Left hindlimb (tissue), 1 donor: ENCODE data around the gene DHPS.

Source experiments
- DNase-seq: peaks from one replicate; pipeline ENCODE4 v3.0.0-alpha.2; 2018

DHPS gene

DNA sequence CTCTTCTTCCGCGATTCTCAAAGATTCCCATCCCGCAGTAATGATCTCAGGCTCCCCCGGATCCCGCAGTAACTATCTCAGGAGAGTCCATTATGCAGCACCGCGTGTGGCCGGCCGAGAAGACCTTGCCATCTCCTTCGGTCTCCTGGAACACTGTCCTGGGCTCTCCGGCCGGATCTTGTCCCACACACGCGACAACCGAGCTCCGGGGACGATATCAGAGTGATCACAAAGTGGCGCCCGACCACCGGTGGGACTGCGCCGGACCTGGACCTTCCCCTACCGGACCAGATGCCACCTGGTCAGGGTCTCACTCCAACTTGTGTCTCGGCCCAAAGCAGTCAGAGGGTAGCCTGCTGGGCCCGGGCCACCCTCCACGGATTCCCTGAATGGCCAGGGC, 39.2 kb downstream of the DHPS start:
- DNase-seq = no peak

DNA sequence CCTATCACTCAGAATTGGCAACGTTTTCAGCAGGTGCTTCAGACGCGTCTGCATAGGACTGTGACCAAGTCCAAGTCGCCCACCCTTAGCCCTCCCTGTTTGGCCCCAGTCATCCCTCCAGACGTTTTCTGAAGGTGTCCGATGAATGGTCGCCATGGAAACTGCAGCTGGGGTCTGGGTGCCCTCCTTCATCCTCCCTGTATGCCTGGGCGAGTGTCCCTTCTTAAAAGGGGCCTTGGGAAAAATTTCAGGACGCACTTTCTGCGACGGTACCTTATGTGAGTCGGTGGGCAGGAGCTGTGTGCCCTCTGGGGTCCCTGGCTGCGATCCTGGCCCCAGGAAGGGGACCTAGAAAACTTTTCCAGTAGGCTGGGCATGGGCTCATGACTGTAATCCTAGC, 40.2 kb downstream of the DHPS start:
- no peak for DNase-seq

DNA sequence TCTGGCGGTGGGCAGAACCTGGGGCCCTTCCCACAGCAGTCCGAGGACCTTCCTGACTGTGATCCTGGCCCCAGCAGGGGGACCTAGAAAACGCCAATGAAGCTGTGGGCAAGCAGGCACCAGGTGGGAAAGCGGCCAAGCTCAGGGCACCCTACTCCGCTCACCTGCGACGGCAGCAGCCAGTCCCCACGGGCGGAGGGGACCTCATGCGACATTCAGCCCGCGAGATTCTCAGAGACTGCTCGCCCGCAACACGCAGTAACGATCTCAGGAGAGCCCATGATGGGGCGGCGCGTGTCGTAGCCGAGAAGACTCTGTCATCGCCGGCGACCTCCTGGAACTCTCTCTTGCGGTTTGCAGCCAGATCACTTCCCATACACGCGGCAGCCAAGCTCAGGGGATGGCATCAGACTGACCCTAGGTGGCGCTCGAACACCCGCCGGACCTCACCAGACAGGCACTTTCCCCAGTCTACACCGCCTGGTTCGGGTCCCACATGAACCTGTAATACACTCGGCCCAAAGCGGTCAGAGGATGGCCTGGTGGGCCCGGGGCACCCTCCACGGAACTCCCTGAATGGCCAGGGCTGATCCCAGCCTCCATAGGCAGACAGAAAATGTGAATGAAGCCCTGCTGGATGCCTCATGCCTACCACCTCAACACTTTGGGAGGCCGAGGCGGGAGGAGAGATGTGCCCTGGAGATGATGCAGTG, 41.6 kb downstream of the DHPS start:
- peak; percentile 79 for DNase-seq

DNA sequence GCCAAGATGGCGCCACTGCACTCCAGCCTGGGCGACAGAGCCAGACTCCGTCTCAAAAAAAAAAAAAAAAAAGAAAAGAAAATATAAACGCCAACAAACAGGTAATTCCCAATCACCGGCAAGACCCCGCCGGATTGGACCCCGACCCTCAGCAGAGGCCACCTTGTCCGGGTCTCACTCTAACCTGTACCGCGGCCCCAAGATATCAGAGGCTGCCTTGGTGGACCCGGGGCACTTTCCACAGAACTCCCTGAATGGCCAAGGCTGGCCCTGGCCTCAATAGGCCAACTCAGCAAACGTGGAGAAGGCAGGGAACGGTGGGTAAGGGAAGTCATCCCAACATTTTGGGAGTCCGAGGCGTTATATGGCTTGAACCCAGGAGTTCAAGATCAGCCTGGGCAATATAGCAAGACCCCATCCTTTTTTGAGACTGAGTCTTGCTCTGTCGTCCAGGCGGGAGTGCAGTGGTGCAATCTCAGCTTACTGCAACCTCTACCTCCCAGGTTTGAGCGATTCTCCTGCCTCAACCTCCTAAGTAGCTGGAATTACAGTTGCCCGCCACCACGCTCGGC, 43.0 kb downstream of the DHPS start:
- DNase-seq = no peak

DNA sequence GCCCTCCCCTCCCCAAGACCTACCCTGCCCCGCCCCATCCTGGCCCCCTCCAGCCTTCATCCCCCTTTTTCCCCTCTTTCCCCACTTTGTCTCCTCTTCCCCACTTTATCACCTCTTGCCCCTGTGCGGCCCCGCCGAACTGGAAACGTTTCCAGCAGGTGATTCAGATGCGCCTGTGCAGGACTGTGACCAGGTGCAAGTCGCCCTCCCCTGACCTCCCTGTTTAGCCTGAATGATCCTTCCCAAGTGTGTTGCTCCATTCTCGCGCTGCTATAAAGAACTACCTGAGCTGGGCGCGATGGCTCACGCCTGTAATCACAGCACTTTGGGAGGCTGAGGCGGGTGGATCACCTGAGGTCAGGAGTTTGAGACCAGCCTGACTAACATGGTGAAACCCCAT, 45.0 kb downstream of the DHPS start:
- no peak for DNase-seq

DNA sequence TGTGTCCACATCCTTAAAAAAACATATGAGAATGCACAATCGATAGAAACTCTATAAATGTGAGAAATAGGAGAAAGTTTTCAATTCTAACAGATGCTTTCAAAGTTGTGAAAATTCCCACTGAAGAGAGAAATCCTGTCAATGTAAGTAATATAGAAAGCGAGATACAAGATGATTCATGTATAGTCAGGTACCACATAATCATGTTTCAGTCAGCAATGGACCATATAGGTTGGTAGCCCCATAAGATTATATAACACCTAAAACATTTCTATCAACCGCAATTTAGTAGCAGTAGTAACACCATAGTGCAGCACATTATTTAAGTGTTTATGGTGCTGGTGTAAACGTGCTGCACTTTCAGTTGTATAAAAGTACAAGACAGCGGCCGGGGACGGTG, 52.5 kb downstream of the DHPS start:
- no peak for DNase-seq

DNA sequence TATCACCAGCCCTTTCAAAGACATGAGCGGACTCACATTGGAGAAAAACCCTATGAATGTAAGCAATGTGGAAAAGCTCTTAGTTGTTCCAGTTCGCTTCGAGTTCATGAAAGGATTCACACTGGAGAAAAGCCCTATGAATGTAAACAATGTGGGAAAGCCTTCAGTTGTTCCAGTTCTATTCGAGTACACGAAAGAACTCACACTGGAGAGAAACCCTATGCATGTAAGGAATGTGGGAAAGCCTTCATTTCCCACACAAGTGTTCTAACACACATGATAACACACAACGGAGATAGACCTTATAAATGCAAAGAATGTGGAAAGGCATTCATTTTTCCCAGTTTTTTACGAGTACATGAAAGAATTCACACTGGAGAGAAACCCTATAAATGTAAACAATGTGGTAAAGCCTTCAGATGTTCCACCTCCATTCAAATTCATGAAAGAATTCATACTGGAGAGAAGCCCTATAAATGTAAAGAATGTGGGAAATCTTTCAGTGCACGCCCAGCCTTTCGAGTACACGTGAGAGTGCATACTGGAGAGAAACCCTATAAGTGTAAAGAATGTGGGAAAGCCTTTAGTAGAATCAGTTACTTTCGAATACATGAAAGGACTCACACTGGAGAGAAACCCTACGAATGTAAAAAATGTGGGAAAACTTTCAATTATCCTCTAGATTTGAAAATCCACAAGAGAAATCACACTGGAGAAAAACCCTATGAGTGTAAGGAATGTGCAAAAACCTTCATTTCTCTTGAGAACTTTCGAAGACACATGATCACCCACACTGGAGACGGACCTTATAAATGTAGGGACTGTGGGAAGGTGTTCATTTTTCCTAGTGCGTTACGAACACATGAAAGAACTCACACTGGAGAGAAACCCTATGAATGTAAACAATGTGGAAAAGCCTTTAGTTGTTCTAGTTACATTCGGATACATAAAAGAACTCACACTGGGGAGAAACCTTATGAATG, 53.3 kb downstream of the DHPS start:
- DNase-seq = no peak

DNA sequence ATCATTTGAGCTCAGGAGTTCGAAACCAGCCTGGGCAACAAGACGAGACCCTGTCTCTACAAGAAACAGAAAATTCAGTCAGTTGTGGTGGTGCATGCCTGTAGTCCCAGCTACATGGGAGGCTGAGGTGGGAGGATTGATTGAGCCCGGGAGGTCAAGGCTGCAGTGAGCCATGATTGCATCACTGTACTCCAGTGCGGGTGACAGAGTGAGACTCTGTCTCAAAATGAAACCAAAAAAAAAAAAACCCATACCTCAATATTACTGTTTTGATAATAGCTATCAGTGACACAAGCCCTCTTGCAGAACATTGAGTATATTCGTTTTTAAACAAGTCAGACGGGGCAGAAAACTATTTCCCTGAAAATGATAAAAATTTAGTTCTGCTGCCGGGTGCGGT, 54.7 kb downstream of the DHPS start:
- no peak for DNase-seq
